Mesodermal cell (in vitro differentiated cells): ENCODE measurements around the gene SNX25.
"Not testable (repeated sequence)": the region's sequence is repeated elsewhere in the genome, so short reads cannot be mapped to it uniquely, and the experiment has no call there.

Experiments
- H3K27ac ChIP-seq: 2 replicates; pipeline ENCODE4 v1.7.0; 2013; ENCODE audit warnings: mild to moderate bottlenecking, low read depth, low read length, moderate library complexity; ENCODE audit not compliant: severe bottlenecking
- H3K36me3 ChIP-seq: 2 replicates; pipeline ENCODE4 v1.7.1; 2013; ENCODE audit warnings: mild to moderate bottlenecking, low read length, moderate library complexity; ENCODE audit not compliant: control insufficient read depth, insufficient read depth
- H3K4me1 ChIP-seq: one replicate; pipeline ENCODE4 v1.7.1; 2013; ENCODE audit warnings: mild to moderate bottlenecking, low read length; ENCODE audit not compliant: insufficient read depth, control insufficient read depth, poor library complexity, severe bottlenecking
- H3K4me3 ChIP-seq: 2 replicates; pipeline ENCODE4 v1.7.0; 2013; ENCODE audit warnings: low read length, control low read depth, mild to moderate bottlenecking; ENCODE audit not compliant: insufficient read depth, poor library complexity, severe bottlenecking; ENCODE audit errors: extremely low read depth
- H3K9me3 ChIP-seq: 2 replicates; pipeline ENCODE4 v1.7.1; 2013; ENCODE audit warnings: mild to moderate bottlenecking, low read length, moderate library complexity; ENCODE audit not compliant: control insufficient read depth
- WGBS, 2 experiments: methylation state at CpG; one replicate each; pipeline ENCODE4 v1.1.5; 2013; ENCODE audit warnings: missing lambda C conversion rate in 2 of 2; ENCODE audit not compliant: insufficient coverage in 2 of 2; 5-methylcytosine and 5-hydroxymethylcytosine counted together

SNX25 gene

DNA sequence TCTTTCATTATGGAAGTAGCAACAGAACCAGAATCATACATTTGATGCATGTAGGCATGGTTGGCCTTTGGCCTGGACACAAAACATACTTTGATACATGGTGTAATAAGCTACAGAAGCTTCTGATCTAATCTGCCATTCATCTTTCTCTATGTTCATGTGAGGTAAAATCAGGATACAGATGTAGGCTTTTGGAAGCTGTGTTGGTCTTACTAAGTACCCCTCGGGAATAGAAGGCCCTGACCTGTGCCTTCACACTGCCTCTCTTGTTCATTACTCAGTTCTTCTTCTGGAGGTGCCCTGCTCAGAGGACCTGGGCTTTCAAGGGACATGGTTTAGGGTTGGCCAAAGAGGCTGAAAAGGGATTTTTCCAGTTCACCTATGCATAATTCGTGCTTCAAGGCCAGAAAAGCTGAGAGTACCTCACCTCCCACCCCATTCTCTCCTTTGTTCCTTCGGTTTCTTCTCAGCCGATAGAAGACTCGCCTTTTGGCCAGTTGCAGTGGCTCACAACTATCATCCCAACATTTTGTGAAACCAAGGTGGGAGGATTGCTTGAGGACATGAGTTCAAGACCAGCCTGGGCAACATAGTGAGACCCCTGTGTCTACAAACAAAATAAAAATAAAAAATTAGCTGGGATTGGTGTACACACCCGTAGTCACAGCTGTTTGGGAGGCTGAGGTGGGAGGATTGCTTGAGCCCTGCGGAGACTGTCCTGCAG lies 25.9 kb downstream of the SNX25 start:
- H3K36me3 ChIP-seq: peaks cover 5% of the 10 kb centered on the region
- peaks cover 12% of the 10 kb centered on the region for H3K4me1 ChIP-seq
- no peak overlapping the region for H3K4me3 ChIP-seq
- H3K27ac ChIP-seq: peak overlapping the region; percentile 62
- peaks cover 14% of the 10 kb centered on the region for H3K9me3 ChIP-seq
- 67 to 94% methylated on average over 4 to 5 of the region's 7 CpGs for WGBS, 2 experiments

- peak overlapping the region; percentile 71 for H3K27ac ChIP-seq
Observed at GRCh38 chr4:185235843-185236503, 26.6 kb downstream of the SNX25 start.

GRCh38 chr4:185237175-185237574 lies 27.8 kb downstream of the SNX25 start:
- 88 to 100% methylated on average over 2 of the region's 3 CpGs for WGBS, 2 experiments
- H3K4me3 ChIP-seq: no peak overlapping the region
- peaks cover 14% of the 10 kb centered on the region for H3K9me3 ChIP-seq
- peak overlapping the region; percentile 13 for H3K27ac ChIP-seq
- peaks cover 5% of the 10 kb centered on the region for H3K36me3 ChIP-seq
- peaks cover 12% of the 10 kb centered on the region for H3K4me1 ChIP-seq

More at GRCh38 chr4:185235843-185236503, 26.6 kb downstream of the SNX25 start:
- 62 to 69% methylated on average over 2 to 6 of the region's 7 CpGs for WGBS, 2 experiments
- peaks cover 12% of the 10 kb centered on the region for H3K4me1 ChIP-seq
- peaks cover 5% of the 10 kb centered on the region for H3K36me3 ChIP-seq
- peaks cover 14% of the 10 kb centered on the region for H3K9me3 ChIP-seq
- no peak overlapping the region for H3K4me3 ChIP-seq

DNA sequence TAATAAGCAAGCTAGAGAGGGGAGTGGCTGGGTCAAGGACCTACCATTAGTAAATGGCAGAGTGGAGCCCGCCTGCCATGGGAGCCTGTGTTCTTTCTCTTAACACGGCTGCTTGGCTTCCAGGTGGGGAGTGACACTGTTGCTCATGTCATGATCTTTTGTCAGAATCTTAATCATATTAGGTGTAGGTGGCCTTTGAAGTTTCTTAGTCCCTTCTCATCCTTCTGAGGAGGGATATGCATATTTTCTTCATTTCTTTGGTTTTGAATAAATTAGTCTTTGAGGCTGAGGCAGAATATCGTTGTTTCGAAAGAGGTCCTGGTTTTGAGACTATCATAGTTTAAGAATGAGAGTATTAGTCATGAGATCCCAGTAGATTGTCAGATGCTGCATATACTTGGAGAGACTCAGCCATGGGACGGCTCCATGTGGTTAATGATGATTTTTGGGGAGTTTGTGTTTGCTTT lies 28.9 kb downstream of the SNX25 start:
- Histone ChIP-seq H3K9me3 (peaks cover 14% of the 10 kb centered on the region), H3K4me1 (peaks cover 12% of the 10 kb centered on the region), H3K36me3 (peaks cover 5% of the 10 kb centered on the region), H3K27ac (no peak overlapping the region), H3K4me3 (no peak overlapping the region)
- 93 to 96% methylated on average over 2 to 3 of the region's 5 CpGs for WGBS, 2 experiments

DNA sequence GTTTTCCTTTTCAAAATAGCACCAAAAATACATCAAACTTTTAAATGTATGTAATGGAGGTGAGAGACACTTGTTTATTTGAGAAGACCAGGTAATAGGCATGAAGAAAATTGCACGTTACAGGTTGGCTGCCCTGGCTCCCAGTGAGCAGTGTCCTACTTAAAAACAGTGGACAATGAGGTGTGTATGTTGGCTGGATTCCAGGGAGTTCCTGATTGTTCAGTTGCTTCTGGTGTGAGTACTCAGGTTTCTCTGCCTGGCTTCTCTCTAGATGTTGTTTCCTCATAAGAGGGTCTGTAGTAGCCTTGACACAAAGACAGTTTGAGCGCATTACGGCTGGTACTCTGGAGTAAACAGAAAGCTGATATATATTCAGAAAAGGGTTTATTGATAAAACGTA lies 29.4 kb downstream of the SNX25 start:
- peaks cover 5% of the 10 kb centered on the region for H3K36me3 ChIP-seq
- H3K4me1 ChIP-seq: peaks cover 12% of the 10 kb centered on the region
- no peak overlapping the region for H3K27ac ChIP-seq
- peaks cover 14% of the 10 kb centered on the region for H3K9me3 ChIP-seq
- no peak overlapping the region for H3K4me3 ChIP-seq
- WGBS, 2 experiments: 85 to 88% methylated on average over 2 to 4 of the region's 4 CpGs

GRCh38 chr4:185240486-185240885 lies 31.1 kb downstream of the SNX25 start:
- H3K4me1 ChIP-seq, H3K27ac ChIP-seq, H3K4me3 ChIP-seq, H3K36me3 ChIP-seq: not testable (repeated sequence)
- no CpG with 5 or more reads among the region's 32 CpGs for WGBS, 2 experiments
- peaks cover 14% of the 10 kb centered on the region for H3K9me3 ChIP-seq

GRCh38 chr4:185242749-185243533 lies 33.5 kb downstream of the SNX25 start:
- no peak overlapping the region for H3K27ac ChIP-seq
- no peak overlapping the region for H3K4me3 ChIP-seq
- H3K4me1 ChIP-seq: no peaks in the 10 kb centered on the region
- 80 to 100% methylated on average over 1 to 3 of the region's 6 CpGs for WGBS, 2 experiments
- H3K9me3 ChIP-seq: peaks cover 14% of the 10 kb centered on the region
- H3K36me3 ChIP-seq: peaks cover 5% of the 10 kb centered on the region

DNA sequence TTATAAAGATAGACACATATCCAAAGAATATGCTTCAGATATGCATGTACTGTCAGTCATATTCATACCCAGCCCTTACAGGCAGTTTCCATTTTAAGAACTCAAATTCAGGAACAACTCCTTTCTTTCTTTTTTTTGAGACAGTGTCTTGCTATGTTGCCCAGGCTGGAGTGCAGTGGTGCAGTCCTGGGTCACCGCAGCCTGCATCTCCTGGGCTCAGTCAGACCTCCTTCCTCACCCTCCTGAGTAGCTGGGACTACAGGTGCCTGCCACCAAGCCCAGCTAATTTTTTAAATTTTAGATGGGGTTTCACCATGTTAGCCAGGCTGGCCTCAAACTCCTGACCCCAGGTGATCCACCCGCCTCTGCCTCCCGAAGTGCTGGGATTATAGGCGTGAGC lies 34.5 kb downstream of the SNX25 start:
- Histone ChIP-seq H3K36me3 (peaks cover 3% of the 10 kb centered on the region), H3K4me1 (no peaks in the 10 kb centered on the region), H3K4me3 (no peak overlapping the region), H3K27ac (no peak overlapping the region), H3K9me3 (peaks cover 4% of the 10 kb centered on the region)
- 71 to 94% methylated on average over 1 to 4 of the region's 4 CpGs for WGBS, 2 experiments

DNA sequence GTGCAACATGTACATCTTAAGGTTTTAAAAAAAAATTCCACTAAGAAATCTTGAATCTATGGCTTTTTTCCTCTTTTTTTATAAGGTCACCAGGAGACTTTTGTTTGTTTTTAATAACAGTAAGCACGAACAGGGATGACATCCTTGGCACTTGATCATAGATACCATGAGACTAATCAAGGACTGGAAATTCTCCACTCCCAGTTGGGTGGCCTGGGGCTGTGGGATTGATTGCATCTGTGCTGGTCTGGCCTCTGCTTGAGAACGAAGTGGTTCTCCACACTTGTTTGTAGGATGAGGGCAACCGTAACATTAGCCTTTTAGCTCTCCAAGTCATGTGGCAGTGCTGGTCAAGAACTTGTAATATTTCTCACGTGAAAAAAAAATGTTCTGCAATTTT lies 35.4 kb downstream of the SNX25 start:
- Histone ChIP-seq H3K4me3 (no peak overlapping the region), H3K36me3 (no peaks in the 10 kb centered on the region), H3K9me3 (no peaks in the 10 kb centered on the region), H3K4me1 (no peaks in the 10 kb centered on the region), H3K27ac (peak overlapping the region; percentile 16)
- WGBS, 2 experiments: 93 to 94% methylated on average over 2 to 3 of the region's 4 CpGs

GRCh38 chr4:185246453-185246852 lies 37.1 kb downstream of the SNX25 start:
- Histone ChIP-seq H3K36me3 (no peaks in the 10 kb centered on the region), H3K4me3 (no peak overlapping the region), H3K27ac (no peak overlapping the region), H3K4me1 (no peaks in the 10 kb centered on the region), H3K9me3 (no peaks in the 10 kb centered on the region)
- no CpG with 5 or more reads among the region's 1 CpG for WGBS, 2 experiments
